ENCODE results near the gene ANTXRL. TPM values are rescaled to one million over a fixed set of nuclear protein-coding genes. Genes with fewer than 3 reads are reported as not detected.
"Not testable (repeated sequence)": the region's sequence is repeated elsewhere in the genome, so short reads cannot be mapped to it uniquely, and the experiment has no call there.

The ANTXRL gene
- polyA plus RNA-seq, 4 donors: not detected

DNA sequence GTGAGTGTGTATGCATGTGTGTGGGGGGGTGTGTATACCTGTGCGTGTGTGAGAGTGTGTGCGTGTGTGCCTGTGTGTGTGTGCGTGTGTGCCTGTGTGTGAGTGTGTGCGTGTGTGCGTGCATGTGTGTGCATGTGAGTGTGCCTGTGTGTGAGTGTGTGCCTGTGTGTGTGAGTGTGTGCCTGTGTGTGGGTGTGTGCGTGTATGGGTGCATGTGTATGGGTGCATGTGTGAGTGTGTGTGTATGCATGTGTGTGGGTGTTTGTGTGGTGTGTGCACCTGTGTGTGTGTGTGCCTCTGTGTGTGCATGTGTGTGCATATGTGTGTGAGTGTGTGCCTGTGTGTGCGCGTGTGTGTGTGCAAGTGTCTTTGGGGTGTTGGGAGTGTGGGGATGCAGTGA, 6.4 kb downstream of the ANTXRL start:
- DNase-seq (ENCODE audit: low read depth in 4 of 4, low spot score in 2 of 4): no peak

DNA sequence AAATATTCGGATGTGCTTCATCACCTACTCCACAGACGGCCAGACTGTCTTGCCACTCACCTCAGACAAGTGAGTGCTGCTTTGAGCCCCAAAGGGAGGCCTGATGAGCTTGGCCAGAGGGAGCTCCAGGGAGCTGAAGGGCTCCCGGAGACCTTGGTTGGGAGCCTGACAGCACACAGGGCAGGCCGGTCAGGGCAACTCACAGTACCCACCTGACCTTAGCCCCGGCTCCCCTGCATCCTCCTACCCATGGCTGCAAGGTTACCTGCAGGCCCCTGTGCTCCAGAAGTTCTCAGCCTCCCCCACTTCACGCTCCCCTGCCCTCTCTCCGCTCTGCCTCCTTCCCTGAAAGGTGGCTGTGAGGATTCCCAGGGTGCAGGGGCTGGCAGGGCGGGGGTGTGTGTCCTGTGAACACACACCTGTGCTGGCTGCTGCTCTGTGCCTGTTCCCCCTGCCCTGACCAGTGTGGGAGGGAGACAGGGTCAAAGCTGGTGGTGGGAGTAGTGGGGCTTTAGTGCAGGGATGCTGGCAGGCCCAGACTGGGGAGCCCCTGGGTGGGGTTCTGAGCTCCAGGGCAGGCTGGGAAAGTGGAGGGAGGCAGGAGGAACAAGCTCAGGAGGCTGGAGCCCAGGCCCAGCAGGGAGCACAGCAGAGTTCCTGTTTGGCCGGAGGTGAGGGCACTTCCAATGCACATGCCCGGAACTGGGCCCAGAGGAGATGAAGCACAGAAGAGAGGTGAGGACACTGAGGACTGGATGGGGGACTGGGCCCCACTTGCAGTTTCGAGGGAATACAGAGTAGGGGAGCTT, 7.2 kb downstream of the ANTXRL start:
- no peak for DNase-seq (ENCODE audit: low read depth in 4 of 4, low spot score in 2 of 4)

DNA sequence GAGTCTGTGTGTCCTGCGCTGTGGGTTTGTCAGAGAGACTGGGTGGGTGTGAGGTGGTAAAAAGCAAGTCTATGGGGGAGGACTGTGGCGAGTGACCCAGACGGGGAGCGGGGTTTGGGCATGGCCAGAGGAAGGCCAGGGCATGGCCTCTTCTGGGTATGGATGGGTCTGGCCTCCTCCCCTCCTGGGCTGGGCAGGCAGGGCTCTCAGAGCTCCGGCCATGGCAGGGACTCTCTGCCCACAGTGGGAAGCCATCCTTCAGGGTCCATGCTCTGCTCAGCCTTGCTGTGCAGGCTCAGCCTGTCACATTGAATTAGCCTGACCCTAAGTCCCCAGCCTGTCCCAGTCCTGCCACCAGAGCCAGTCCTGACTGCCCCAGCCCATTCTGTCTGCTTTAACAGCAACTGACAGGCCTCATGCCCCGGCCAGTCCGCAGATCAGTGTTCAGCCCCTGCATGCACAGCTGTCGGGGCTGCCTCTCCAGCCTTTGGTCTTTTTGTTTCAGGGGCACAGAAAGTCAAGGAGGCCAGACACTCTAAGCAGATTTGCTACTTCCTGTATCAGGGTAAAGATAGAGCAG, 7.9 kb downstream of the ANTXRL start:
- DNase-seq (ENCODE audit: low read depth in 4 of 4, low spot score in 2 of 4): no peak

DNA sequence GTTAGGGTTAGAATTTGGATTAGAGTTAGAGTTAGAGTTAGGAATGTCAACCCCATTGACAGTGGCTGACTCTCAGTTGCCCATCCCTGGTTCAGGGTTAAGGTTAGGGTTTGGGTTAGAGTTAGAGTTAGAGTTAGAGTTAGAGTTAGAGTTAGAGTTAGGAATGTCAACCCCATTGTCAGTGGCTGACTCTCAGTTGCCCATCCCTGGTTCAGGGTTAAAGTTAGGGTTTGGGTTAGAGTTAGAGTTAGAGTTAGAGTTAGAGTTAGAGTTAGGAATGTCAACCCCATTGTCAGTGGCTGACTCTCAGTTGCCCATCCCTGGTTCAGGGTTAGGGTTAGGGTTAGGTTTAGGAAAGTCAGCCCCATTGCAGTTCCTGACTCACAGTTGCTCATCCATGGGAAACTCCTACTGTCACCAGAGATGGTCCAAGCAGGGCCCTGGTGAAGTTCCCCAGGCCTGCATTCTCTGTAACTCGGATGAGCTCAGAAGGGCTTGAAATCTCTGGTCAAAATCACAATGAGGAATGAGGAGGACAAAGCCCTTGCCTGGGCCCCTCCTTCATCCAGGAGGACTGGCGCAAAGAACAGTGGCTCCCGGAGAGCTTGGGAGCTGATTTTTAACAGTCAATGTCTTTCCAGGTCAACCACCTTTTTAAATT, 8.7 kb downstream of the ANTXRL start:
- not testable (repeated sequence) for DNase-seq (ENCODE audit: low read depth in 4 of 4, low spot score in 2 of 4)

DNA sequence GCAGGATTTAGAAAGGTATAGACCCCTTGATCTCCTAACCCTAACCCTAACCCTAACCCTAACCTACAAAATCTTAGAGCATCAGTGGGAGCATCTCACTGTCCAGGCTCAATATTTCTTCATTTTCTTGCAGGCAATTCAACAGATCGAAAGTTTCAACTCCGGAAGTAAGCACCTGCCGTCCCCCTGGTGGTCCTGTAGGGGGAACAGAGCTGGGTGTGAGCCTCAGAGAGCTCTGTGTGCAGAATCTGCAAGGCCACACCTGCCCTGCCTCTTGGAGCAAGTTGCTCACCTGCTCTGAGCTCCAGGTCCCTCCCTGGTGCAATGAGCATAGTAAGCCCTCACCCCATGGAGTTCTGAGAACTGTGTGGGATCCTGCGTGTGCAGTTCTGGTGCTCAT, 9.3 kb downstream of the ANTXRL start:
- DNase-seq (ENCODE audit: low read depth in 4 of 4, low spot score in 2 of 4): not testable (repeated sequence)

DNA sequence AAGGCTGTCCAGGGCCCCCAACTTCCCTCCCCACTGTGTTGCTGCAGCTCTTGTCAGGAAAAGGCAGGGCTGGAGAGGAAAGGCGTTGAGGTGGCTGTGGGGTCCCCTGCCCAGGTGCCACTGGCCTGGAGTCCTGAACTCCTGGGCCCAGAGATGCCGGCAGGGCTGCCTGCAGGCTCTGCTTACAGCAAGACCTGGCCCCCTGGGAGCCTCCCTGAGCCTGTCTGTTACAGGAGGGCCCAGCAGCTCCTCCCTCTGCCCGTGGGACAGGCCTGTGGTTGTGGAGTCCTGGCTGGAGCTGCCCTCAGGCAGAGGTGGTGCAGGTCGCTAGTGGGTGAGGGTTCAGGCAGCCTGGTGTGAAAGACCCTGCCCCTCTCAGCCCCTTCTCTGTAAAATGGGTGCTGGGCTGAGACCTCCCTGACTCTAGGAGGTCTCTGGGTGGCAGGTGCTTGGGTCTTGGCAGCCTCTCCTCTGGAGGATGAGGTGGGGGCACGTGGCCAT, 9.9 kb downstream of the ANTXRL start:
- no peak for DNase-seq (ENCODE audit: low read depth in 4 of 4, low spot score in 2 of 4)

DNA sequence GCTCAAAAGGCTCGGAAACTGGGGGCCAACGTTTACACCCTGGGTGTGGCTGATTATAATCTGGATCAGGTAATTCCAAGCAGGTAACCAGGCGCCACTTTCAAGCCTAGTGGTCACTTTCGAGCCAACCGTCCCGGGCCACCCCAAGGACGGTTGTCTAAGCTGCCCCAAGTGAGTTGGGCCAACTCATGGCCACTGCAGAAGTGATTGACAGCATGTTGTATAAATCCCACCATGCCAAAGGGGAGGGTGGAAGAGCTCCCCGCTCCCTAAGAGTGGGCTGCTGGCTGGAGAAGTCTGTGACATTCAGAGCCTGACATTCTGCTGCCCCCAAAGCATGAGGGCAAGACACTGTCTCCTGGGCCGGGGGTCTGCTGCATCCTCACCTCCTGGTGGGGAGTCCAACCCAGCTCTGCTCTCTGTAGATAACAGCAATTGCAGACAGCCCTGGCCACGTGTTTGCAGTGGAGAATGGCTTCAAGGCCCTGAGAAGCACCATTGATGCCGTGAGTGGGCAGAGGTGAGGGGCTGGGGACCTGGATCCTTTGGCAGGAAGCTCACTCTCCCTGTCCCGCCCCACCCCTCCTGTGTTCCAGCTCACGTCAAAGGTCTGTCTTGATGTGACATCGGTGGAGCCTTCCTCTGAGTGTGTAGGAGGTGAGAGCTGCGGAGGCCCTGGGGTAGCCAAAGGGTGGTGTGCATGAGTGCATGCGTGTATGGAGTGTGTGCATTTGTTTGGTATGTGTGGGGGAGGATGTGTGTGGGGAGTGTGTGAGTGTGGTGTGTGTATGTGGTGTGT, 10.8 kb downstream of the ANTXRL start:
- no peak for DNase-seq (ENCODE audit: low read depth in 4 of 4, low spot score in 2 of 4)

DNA sequence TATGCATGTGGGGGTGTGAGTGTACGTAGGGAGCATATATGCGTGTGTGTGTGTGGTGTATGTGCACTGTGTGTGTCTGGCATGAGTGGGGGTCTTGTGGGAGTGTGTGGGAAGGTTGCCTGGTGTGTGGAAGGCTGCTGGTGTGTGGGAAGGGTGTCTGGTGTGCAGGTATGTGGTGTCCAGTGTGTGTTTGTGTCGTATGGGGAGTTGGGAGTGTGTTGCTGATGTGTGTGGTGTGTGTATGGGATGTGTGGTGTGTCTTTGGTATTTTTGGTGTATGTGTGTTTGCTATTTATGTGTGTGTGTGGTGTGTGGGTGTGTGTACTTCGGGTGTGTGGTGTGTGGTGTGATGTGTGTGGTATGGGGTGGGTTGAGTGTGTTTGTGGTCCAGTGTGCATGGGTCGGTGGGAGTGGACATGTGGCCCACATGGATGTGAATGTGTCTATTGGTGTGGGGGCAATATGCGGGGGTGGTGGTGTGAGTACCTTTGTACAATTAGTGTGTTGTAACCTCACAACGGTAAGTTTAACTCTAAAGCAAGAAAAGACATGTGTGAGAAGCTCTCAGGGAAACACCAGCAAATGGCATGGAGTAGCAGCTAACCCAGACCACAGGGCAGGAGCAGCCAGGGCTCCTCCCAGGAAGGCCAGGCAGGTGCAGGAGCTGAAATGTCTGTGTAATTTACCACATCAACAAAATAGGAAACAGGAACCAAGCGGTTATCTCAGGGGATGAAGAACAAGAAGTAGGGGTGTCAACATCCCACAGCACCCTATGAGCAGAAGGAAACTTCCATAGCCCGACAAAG, 11.9 kb downstream of the ANTXRL start:
- no peak for DNase-seq (ENCODE audit: low read depth in 4 of 4, low spot score in 2 of 4)

DNA sequence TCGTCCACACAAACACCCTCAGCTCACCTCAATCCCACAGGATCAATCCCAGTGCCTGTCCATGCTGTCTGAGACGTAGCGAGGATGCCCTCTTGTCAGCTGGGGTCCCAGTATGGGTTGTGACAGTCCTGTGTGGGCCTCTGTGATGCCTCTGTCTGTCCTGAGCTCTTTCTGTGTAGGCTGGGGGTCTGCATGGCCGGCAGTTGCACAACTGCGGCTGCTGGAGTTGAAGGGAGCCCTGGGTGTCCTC, 12.4 kb downstream of the ANTXRL start:
- no peak for DNase-seq (ENCODE audit: low read depth in 4 of 4, low spot score in 2 of 4)

DNA sequence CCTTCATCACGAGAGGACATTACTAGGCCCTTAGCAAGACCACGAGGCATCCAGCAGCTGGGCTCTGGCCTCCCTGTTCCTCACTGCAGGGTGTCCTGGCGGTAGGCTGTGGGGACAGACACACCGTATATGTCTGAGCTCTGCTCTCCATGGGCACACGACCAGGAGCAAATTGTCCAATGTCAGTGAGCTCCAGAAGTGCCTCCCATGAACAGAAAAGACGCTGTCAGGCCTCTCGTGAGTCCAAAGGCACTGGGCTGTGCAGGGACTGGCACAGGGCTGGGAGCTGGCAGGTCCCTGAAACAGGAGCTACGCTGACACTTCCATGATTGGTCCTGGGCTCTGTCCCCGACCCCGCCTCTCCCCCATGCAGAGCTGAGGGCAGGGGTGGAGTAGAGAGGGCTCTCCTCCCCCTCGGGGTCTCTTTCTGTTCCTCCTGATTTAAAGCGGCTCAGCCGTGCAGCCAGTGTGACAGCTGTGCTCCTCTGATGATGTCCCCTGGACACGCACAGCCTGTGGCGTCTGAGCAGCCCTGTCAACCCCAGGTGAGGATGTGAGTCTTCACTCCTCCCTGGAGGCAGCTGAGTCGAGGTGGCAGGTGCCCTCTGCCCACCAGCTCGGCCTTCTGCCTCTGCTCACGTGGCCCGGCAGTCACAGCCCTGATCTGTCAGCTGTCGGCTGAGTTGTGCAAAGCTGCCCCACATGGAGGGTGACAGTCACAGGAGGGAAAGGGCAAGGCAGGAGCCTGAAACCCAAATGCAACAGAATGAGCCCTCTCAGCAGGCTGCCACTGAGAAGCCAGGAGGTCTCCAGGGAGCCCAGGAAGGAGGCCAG, 13.0 kb downstream of the ANTXRL start:
- no peak for DNase-seq (ENCODE audit: low read depth in 4 of 4, low spot score in 2 of 4)

DNA sequence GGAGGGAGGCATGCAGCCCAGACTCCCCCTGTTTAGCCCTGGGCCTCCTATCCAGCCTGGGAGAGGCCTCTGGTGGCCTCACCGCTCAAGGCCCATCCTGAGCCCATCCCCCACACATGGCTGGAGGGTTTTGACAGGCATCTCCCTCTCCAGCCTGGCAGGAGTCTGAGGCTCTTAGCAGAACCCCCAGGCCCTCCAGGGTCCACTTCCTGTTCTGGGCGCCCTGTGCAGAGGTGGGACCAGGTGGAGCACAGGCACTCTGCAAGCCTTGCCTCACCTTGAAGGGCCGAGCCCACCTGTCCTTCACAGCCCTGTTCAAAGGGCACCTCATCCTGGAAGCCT, 13.5 kb downstream of the ANTXRL start:
- DNase-seq (ENCODE audit: low read depth in 4 of 4, low spot score in 2 of 4): not testable (repeated sequence)

DNA sequence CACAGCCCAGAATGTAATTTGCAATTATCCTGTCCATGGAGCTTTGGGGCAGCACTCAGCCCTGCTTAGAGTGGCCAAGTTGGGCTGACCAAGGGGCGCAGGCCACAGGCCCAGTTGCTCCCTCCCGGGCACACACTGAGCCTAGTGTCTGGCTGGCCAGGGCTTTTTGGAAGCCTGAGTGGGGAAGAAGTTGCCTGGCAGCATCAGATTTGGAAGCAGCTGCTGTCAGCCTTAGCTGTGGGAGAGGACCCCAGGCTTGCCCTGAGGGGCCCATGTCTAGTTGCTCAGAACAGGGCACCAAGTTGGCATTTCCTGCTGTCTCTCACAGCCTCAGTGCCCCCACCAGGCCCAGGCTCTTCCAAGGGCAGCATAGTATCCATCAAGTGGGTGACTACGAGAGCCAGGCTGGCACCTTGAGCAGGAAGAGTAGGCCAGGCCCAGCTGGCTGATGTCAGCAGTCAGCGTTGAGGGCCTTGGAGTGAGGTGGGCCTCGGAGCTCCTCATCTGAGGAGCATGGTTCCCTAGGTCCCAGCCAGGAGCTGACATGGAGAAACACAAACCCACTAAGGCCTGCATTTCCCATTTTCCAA, 14.4 kb downstream of the ANTXRL start:
- DNase-seq (ENCODE audit: low read depth in 4 of 4, low spot score in 2 of 4): no peak

DNA sequence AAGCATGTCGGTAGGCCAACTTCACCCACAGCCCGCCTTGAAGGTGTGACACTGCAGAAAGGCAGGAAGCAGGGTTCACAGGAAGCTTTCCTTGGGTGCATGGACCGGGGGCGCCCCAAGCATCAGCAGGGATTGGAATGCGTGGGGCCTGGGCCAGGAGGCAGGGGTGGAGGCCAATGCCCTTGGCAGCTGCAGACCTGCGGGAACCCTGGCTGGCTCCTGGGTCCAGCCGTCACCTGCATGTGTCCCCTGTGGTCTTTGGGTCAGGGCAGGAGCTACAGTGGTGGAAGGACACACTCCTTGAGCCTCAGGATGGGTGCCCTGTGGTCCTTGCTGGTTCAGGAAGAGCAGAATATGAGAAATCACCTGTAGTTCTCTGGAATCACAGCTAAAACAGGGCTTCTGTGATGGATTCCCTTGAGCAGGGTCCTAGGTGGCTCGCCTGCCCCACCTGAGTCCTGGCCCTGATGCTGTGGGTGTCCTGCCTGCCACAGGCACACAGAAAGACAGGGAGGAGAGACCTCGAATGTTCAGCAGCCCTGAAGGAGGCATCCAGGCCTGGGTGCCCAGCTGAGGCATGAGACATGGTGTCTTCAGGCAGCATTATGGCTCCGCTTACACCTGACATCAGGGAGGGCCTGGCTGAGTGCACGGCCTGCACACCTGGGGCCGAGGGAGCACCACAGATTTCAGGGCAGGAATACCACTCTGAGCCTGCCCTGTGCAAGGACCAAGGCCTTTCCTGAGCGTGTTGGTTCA, 15.1 kb downstream of the ANTXRL start:
- DNase-seq (ENCODE audit: low read depth in 4 of 4, low spot score in 2 of 4): no peak

DNA sequence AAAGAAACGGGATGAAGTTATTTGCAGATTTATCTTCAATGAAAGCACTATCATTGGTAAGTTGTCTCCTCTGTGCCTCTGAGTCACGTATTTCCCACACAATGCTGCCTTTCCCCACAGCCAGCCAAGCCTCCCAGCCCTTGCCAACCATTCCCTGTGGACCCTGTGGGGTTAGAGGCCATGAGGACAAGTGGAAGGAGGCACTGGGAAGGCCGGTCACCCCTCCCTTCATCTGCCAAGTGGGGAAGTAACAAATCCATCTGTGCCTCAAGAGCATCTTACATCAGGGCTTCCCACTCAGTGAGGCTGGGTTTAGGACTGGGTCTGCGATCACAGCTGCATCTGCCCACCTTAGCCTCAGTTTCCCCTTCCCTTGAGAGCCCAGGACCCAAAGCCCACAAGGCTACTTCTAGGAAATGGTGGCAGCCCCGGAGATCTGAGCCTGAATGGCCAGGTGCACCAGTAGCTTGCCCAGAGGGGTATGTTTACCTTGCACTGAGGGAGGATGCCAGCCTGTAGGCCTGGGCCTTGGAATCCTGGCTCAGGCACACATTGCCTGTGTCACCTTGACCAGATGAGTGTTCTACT, 16.1 kb downstream of the ANTXRL start:
- DNase-seq (ENCODE audit: low read depth in 4 of 4, low spot score in 2 of 4): not testable (repeated sequence)

DNA sequence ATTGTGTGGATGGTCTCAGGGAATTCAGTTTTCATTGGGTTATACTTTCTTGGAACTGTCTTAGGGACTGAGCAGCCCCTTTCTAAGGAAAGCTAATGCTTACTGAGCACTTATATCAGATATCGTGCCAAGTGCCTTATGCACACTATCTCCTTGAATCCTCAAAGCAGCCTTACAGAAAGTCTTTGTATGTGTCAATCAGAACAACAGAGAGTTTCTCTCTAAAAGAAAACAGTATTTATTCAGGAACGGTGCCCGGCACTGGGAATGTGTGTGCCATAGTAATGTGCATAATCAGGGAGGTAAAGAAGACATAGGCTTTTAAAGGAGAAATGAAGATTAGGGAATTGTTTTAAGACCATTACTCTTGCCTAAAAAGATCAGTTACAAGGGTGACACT, 17.3 kb downstream of the ANTXRL start:
- DNase-seq (ENCODE audit: low read depth in 4 of 4, low spot score in 2 of 4): no peak

DNA sequence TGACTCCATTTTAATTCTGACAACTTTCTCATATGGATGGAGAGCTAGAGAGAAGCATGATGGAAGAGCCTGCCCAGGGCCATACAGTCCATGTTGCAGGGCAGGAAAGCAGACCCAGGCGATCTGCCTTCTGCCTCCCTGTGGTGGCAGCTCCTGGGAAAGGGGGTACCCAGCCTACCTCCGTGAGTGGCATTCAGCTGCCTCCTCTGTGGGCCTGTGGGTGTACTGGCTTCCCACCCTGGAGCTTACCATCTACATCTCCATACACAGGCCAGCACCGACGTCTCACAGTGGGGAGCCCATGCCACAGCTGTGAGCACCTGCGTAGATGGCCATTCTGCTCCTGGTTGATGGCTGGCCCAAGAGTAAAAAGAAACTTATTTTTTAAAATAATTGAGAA, 17.9 kb downstream of the ANTXRL start:
- DNase-seq (ENCODE audit: low read depth in 4 of 4, low spot score in 2 of 4): not testable (repeated sequence)

DNA sequence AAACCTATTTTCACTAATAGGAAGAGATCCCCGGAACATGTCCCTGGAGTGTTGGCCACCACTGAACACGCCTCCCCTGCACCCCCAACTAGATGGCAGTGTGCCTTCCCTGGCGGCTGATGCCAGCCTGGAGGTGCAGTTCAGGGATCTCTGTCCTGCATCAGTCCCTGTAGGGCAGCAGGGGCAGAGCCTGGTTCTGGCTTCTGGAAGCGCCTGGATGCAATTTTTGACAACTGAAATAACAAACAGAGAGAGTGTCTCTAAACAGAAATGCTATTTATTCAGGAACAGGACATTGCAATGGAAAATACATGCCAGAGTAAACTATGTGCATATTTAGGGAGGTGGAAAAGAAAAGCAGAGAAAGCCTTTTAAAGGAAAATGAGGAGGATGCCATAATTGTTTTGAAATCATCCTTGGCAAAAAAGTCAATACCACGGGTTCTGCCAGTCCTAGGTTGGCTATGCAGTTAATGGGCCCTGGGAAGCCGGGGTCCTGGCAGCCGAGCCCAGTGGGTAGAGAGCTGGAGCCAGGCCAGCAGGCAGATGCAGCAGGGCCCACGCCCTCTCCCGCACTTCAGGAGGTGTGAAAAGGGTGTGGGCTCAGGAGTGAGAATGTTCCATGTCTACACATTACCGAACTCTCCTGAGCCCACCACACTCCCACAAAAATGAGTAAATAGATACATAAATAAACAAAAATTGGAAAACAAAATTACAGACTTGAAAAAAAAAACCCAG, 18.5 kb downstream of the ANTXRL start:
- no peak for DNase-seq (ENCODE audit: low read depth in 4 of 4, low spot score in 2 of 4)
